K562 (cell line): ENCODE results near the gene ZNF316. TPM values are rescaled to one million over a fixed set of nuclear protein-coding genes. Genes with fewer than 3 reads are reported as not detected.

Source experiments
- CEBPG ChIP-seq, 3 experiments: fragments of 200-800 bp in 1 of 3; sonication (Bioruptor generic) in 1 of 3; sonication (generic) in 1 of 3; formaldehyde crosslinking in 1 of 3; IDR thresholded peaks in 2 of 3; conservative IDR thresholded peaks in 1 of 3; 2 replicates each; pipeline versions ENCODE4 v1.6.1 to v1.8.0; 2016 to 2022; ENCODE audit warnings: missing compliant biosample characterization in 2 of 3, missing genetic modification characterization in 2 of 3, mild to moderate bottlenecking in 1 of 3, missing genetic modification reagents in 1 of 3
- EGR1 ChIP-seq: fragments of 450-650 bp; conservative IDR thresholded peaks from 2 replicates; pipeline ENCODE4 v1.6.1; 2017; ENCODE audit warnings: mild to moderate bottlenecking
- ETV1 ChIP-seq: fragments of 450-650 bp; conservative IDR thresholded peaks from 2 replicates; pipeline ENCODE4 v1.6.1; 2016; ENCODE audit warnings: missing genetic modification characterization, control low read depth, low read depth, missing compliant biosample characterization
- HDAC3 ChIP-seq: fragments of 450-650 bp; IDR thresholded peaks from 2 replicates; pipeline ENCODE4 v1.6.1; 2018; ENCODE audit warnings: borderline replicate concordance, mild to moderate bottlenecking, moderate library complexity; ENCODE audit not compliant: partially characterized antibody
- JUN ChIP-seq, 2 experiments: sonication (generic) in 1 of 2; formaldehyde crosslinking in 1 of 2; IDR thresholded peaks; 2 replicates each; pipeline versions ENCODE4 v1.6.1 to v1.8.0; 2012 to 2022; ENCODE audit warnings: borderline replicate concordance in 2 of 2, mild to moderate bottlenecking in 2 of 2, improper control_type of control experiment in 1 of 2, low read depth in 1 of 2, low read length in 1 of 2, missing genetic modification reagents in 1 of 2
- KLF16 ChIP-seq: IDR thresholded peaks from 2 replicates; pipeline ENCODE4 v1.6.1; 2016; ENCODE audit warnings: antibody characterized with exemption
- MITF ChIP-seq: IDR thresholded peaks from 2 replicates; pipeline ENCODE4 v1.6.1; 2014; ENCODE audit warnings: antibody characterized with exemption
- NRF1 ChIP-seq, 2 experiments: fragments of 450-650 bp; IDR thresholded peaks in 1 of 2; conservative IDR thresholded peaks in 1 of 2; 2 replicates each; pipeline ENCODE4 v1.6.1; 2014; ENCODE audit warnings: mild to moderate bottlenecking in 2 of 2
- PRDM10 ChIP-seq: fragments of 450-650 bp; IDR thresholded peaks from 2 replicates; pipeline ENCODE4 v1.6.1; 2018; ENCODE audit not compliant: partially characterized antibody
- SMAD4 ChIP-seq: fragments of 250-450 bp; sonication (Bioruptor Pico); conservative IDR thresholded peaks from 2 replicates; pipeline ENCODE4 v1.8.0; 2021; ENCODE audit warnings: inconsistent platforms, mild to moderate bottlenecking, moderate library complexity
- SOX6 ChIP-seq: fragments of 450-650 bp; IDR thresholded peaks from 2 replicates; pipeline ENCODE4 v1.6.1; 2014; ENCODE audit warnings: mild to moderate bottlenecking
- VEZF1 ChIP-seq: fragments of 200-800 bp; sonication (Bioruptor generic); IDR thresholded peaks from 2 replicates; pipeline ENCODE4 v1.6.1; 2017; ENCODE audit warnings: missing genetic modification characterization, missing compliant biosample characterization
- ZNF592 ChIP-seq: fragments of 450-650 bp; IDR thresholded peaks from 2 replicates; pipeline ENCODE4 v1.6.1; 2017; ENCODE audit warnings: antibody characterized with exemption, mild to moderate bottlenecking
- polyA plus RNA-seq, 8 experiments: library from polyadenylated mRNA; depleted of rRNA in 4 of 8; stranded (reverse) in 5 of 8; unstranded in 3 of 8; fragments of >200 nt; fragmentation: Nextera tagmentation in 2 of 8; fragmentation: Illumina TruSeq in 1 of 8; extraction: Ambion mirVana in 2 of 8; extraction: Trizol in 1 of 8; gene quantifications; 2 replicates each; pipeline versions ENCODE4 v1.2.1 to v1.2.3, GENCODE V29; 2011 to 2014; ENCODE audit warnings: inconsistent platforms in 1 of 8, missing spikeins in 1 of 8
- total RNA-seq, 7 experiments: library from RNA; depleted of rRNA in 6 of 7; stranded (reverse); fragments of >200 nt in 6 of 7; fragmentation: Illumina TruSeq in 2 of 7; extraction: Trizol in 2 of 7; gene quantifications; 2 replicates each; pipeline versions ENCODE4 v1.2.1 to v1.2.3, GENCODE V29; 2011 to 2021; ENCODE audit warnings: low replicate concordance in 1 of 7
- TF ChIP-seq, protein P1 (sequence below): sonication (generic); formaldehyde crosslinking; IDR thresholded peaks from 2 replicates; pipeline ENCODE4 v1.5.0; 2020; ENCODE audit warnings: missing genetic modification reagents

Gene ZNF316
- total and polyA plus RNA-seq, 9 of the 15 experiments (the other 6 are each of a cell fraction or from before 2014, with no cell fraction given) = 0.10 to 34.0 (median 8.6) TPM

DNA sequence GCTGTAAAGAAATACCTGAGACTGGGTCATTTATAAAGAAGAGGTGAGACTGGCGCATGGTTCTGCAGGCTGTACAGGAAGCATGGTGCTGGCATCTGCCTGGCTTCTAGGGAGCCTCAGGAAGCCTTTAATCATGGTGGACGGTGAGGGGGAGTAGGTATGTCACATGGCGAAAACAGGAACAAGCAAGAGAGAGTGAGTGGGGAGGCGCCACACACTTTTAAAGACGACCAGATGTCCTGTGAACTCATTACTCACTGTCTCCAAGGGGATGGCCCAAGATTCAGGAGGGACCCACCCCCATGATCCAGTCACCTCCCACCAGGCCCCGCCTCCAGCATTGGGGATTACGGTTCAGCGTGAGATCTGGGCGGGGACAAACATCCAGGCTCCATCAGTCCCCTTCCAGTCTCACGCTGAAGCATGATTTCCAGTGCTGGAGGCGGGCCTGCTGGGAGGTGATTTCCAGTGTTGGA lies 3.2 kb downstream of the ZNF316 start (continued):
- TF ChIP-seq HDAC3 (no peak), PRDM10 (peak; percentile 58), MITF (peak; percentile 75), SOX6 (peak; percentile 23; the same call in 1 of the 2 replicates), SMAD4 (CRISPR knock-in tag) (peak; percentile 42; the same call in 1 of the 2 replicates), NRF1 (conservative IDR thresholded peaks at IDR 0.05 in 1 of 2, IDR thresholded peaks at IDR 0.05 in 1 of 2) (peak; percentile 45; a peak in 2 of 4 replicates), KLF16 (peak; percentile 59; the same call in 1 of the 2 replicates), CEBPG (CRISPR knock-in tag; IDR thresholded peaks at IDR 0.05) (peak; percentile 23; the same call in 1 of the 2 replicates), CEBPG (tag; conservative IDR thresholded peaks at IDR 0.05 in 1 of 2, IDR thresholded peaks at IDR 0.05 in 1 of 2) (no peak), VEZF1 (CRISPR knock-in tag) (peak; percentile 35; the same call in 1 of the 2 replicates), JUN (IDR thresholded peaks at IDR 0.05; ENCODE audit: borderline replicate concordance, low read depth, low read length) (no peak), JUN (CRISPR knock-in tag; IDR thresholded peaks at IDR 0.05; ENCODE audit: borderline replicate concordance) (no peak), EGR1 (peak; percentile 80), ZNF592 (peak; percentile 66), ETV1 (tag) (peak; percentile 45; the same call in 1 of the 2 replicates)
- TF ChIP-seq, protein P1, sequence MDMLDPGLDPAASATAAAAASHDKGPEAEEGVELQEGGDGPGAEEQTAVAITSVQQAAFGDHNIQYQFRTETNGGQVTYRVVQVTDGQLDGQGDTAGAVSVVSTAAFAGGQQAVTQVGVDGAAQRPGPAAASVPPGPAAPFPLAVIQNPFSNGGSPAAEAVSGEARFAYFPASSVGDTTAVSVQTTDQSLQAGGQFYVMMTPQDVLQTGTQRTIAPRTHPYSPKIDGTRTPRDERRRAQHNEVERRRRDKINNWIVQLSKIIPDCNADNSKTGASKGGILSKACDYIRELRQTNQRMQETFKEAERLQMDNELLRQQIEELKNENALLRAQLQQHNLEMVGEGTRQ = peak; percentile 77
